HL-60 (cell line): Measurements from ENCODE around the gene TRMT61A.
"Not testable (repeated sequence)": the region's sequence is repeated elsewhere in the genome, so short reads cannot be mapped to it uniquely, and the experiment has no call there.

Experiments
- DNase-seq, 2 experiments: peaks; one replicate each; pipeline ENCODE4 v3.0.0-alpha.2; 2010 to 2020; ENCODE audit warnings: low read depth in 1 of 2, low spot score in 1 of 2
- H3K27ac ChIP-seq: fragments of 250-450 bp; sonication (Bioruptor Pico); replicated peaks from 2 replicates; pipeline ENCODE4 v1.5.1; 2020; ENCODE audit warnings: mild to moderate bottlenecking, moderate library complexity
- H3K27me3 ChIP-seq: fragments of 250-450 bp; sonication (Bioruptor Pico); 2 replicates; pipeline ENCODE4 v1.5.1; 2021; ENCODE audit warnings: mild to moderate bottlenecking, moderate library complexity; ENCODE audit not compliant: insufficient read depth, poor library complexity, severe bottlenecking
- H3K4me3 ChIP-seq: replicated peaks from 2 replicates; pipeline ENCODE4 v1.5.1; 2011; ENCODE audit warnings: mild to moderate bottlenecking, control low read depth, low read length; ENCODE audit not compliant: insufficient read depth
- CTCF ChIP-seq: IDR thresholded peaks from one replicate; pipeline ENCODE4 v1.5.1; 2011; ENCODE audit warnings: low read length, control low read depth, inconsistent platforms; ENCODE audit not compliant: insufficient read depth
- GABPA ChIP-seq: IDR thresholded peaks from 2 replicates; pipeline ENCODE4 v1.6.1; 2012; ENCODE audit warnings: low read depth
- POLR2AphosphoS5 ChIP-seq: IDR thresholded peaks from 2 replicates; pipeline ENCODE4 v1.6.1; 2012; ENCODE audit warnings: low read depth
- REST ChIP-seq: IDR thresholded peaks from 2 replicates; pipeline ENCODE4 v1.6.1; 2012; ENCODE audit warnings: low read depth; ENCODE audit not compliant: insufficient replicate concordance
- SPI1 ChIP-seq: IDR thresholded peaks from 2 replicates; pipeline ENCODE4 v1.6.1; 2012; ENCODE audit warnings: low read depth, mild to moderate bottlenecking, borderline replicate concordance

The TRMT61A gene

GRCh38 chr14:103510724-103511693 is 18.0 kb upstream of the TRMT61A start:
- no peak for DNase-seq

DNA sequence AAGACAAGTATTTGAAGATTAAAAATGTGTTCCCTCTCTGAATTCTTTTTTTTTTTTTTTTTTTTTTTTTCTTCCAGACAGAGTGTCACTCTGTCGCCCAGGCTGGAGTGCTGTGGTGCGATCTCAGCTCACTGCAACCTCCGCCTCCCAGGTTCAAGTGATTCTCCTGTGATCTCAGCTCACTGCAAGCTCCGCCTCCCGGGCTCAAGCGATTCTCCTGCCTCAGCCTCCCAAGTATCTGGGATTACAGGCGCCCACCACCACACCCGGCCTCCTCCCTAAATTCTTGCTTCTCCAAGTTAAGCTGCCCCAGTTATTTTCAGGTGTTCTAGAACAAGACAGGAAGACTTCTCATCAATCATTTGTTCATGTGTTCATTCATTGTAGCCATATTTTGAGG is 16.8 kb upstream of the TRMT61A start:
- not testable (repeated sequence) for DNase-seq, H3K27me3 ChIP-seq, H3K4me3 ChIP-seq, H3K27ac ChIP-seq

More at GRCh38 chr14:103510724-103511693, 18.0 kb upstream of the TRMT61A start:
- no peak for TF ChIP-seq SPI1
- no peak; the same call in 1 of the 2 replicates for TF ChIP-seq POLR2AphosphoS5
- TF ChIP-seq CTCF = no peak
- no peak for TF ChIP-seq REST
- no peak for TF ChIP-seq GABPA
- Histone ChIP-seq H3K4me3 (no peak overlapping the region), H3K27ac (no peak overlapping the region), H3K27me3 (no peaks in the 10 kb centered on the region)

DNA sequence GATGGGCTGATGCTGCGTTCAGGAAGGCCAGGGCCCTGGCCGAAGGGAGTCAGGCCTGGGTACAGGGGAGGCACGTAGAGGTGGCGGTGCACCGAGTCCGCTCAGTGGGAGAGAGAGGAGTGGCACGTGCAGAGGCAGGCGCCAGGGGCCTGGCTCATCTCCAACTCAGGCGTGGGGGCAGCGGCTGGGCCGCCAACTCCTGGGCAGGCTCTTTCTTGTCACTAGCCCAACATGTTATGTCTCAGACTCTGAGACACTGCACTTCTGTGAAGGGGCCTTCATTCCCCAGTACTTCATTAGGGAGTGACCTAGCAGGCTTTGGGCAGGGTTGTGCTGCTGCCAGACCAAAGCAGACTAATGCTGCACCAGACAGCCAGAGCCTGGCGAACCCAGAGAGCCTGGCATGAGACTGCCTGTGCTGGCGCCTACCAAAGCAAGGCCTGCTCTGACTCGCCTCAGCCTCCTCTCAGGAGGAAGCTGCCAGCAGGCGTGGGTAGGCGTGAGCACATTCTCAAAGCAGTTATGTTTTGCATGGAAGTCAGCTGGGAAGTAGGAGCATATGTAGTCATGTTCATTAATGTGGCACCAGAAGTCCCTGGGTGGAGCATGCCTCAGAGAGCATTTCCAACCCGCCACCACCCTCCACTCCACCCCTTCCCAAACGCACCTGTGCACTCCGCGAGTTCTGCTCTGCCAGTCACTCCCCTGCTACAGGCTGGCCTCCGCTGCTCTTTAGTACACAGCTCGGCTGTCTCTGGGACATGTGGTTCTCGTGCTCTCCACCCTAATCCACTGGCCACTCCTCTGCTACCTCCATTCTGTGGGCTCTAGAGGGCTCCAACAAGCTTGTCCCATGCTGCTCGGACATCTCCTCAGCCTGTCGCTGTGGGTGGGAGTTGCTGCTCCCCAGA is 16.0 kb upstream of the TRMT61A start:
- no peak overlapping the region for H3K4me3 ChIP-seq
- TF ChIP-seq CTCF (no peak), GABPA (no peak), REST (no peak), POLR2AphosphoS5 (no peak), SPI1 (no peak)
- H3K27me3 ChIP-seq = no peaks in the 10 kb centered on the region
- no peak overlapping the region for H3K27ac ChIP-seq
- no peak for DNase-seq
